ENCODE results near the gene OPTN.

Gene OPTN

GRCh38 chr10:13120786-13121499, 21.0 kb downstream of the OPTN start:
- Histone ChIP-seq H3K4me1 (ENCODE audit: control insufficient read depth, insufficient read depth, low read length) (no peaks in the 10 kb centered on the region), H3K36me3 (ENCODE audit: control insufficient read depth, insufficient read depth, low read length) (no peaks in the 10 kb centered on the region), H3K4me3 (ENCODE audit: low read length) (no peak overlapping the region), H3K27me3 (ENCODE audit: control insufficient read depth, insufficient read depth, low read length) (no peaks in the 10 kb centered on the region), H3K9me3 (ENCODE audit: control insufficient read depth, insufficient read depth, low read length) (no peaks in the 10 kb centered on the region), H3K27ac (ENCODE audit: low read length) (no peak overlapping the region)
- DNase-seq (ENCODE audit: low read depth, low spot score), result no peak
- WGBS (ENCODE audit: insufficient coverage, insufficient read length), result no CpG with 5 or more reads among the region's 10 CpGs

DNA sequence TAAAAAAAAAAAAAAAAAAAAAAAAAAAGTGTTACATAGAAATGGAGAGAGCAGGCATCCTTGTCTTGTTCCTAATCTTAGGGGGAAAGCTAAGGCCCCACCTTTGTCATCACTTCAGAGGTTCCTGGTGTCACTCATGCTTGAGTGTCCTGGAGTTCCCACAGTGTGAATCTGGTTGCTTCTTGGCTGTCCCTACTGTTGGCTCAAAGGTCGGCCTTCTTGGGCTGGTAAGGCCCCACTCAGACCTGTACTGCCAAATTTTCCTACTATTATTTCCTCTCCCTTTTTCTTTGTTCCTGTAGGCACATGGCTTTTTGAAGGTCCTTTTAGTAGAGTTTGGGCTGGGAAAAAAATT, 21.5 kb downstream of the OPTN start:
- Histone ChIP-seq H3K27ac (ENCODE audit: low read length) (no peak overlapping the region), H3K4me1 (ENCODE audit: control insufficient read depth, insufficient read depth, low read length) (no peaks in the 10 kb centered on the region), H3K27me3 (ENCODE audit: control insufficient read depth, insufficient read depth, low read length) (no peaks in the 10 kb centered on the region), H3K36me3 (ENCODE audit: control insufficient read depth, insufficient read depth, low read length) (no peaks in the 10 kb centered on the region), H3K4me3 (ENCODE audit: low read length) (no peak overlapping the region), H3K9me3 (ENCODE audit: control insufficient read depth, insufficient read depth, low read length) (no peaks in the 10 kb centered on the region)
- no CpG with 5 or more reads among the region's 1 CpG for WGBS (ENCODE audit: insufficient coverage, insufficient read length)
- no peak for DNase-seq (ENCODE audit: low read depth, low spot score)

DNA sequence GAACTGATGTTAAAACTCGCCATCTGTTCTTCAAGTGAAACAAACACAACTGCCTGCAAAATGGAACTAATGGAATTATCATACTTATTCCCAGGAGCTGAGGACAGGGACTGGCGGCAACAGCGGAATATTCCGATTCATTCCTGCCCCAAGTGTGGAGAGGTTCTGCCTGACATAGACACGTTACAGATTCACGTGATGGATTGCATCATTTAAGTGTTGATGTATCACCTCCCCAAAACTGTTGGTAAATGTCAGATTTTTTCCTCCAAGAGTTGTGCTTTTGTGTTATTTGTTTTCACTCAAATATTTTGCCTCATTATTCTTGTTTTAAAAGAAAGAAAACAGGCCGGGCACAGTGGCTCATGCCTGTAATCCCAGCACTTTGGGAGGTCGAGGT, 36.7 kb downstream of the OPTN start:
- no peaks in the 10 kb centered on the region for H3K9me3 ChIP-seq (ENCODE audit: control insufficient read depth, insufficient read depth, low read length)
- no peaks in the 10 kb centered on the region for H3K36me3 ChIP-seq (ENCODE audit: control insufficient read depth, insufficient read depth, low read length)
- H3K4me1 ChIP-seq (ENCODE audit: control insufficient read depth, insufficient read depth, low read length), result no peaks in the 10 kb centered on the region
- DNase-seq (ENCODE audit: low read depth, low spot score), result no peak
- H3K27me3 ChIP-seq (ENCODE audit: control insufficient read depth, insufficient read depth, low read length), result peaks cover 2% of the 10 kb centered on the region; the same call in 1 of the 2 replicates
- no CpG with 5 or more reads among the region's 8 CpGs for WGBS (ENCODE audit: insufficient coverage, insufficient read length)
- H3K27ac ChIP-seq (ENCODE audit: low read length), result no peak overlapping the region
- no peak overlapping the region for H3K4me3 ChIP-seq (ENCODE audit: low read length)

GRCh38 chr10:13139150-13139549, 39.2 kb downstream of the OPTN start:
- no CpG with 5 or more reads among the region's 7 CpGs for WGBS (ENCODE audit: insufficient coverage, insufficient read length)
- Histone ChIP-seq H3K27me3 (ENCODE audit: control insufficient read depth, insufficient read depth, low read length) (peaks cover 2% of the 10 kb centered on the region; the same call in 1 of the 2 replicates), H3K27ac (ENCODE audit: low read length) (no peak overlapping the region), H3K36me3 (ENCODE audit: control insufficient read depth, insufficient read depth, low read length) (no peaks in the 10 kb centered on the region; the same call in 1 of the 2 replicates), H3K9me3 (ENCODE audit: control insufficient read depth, insufficient read depth, low read length) (no peaks in the 10 kb centered on the region), H3K4me3 (ENCODE audit: low read length) (no peak overlapping the region), H3K4me1 (ENCODE audit: control insufficient read depth, insufficient read depth, low read length) (no peaks in the 10 kb centered on the region)
- DNase-seq (ENCODE audit: low read depth, low spot score), result no peak

- no peak for DNase-seq (ENCODE audit: low read depth, low spot score)
- H3K27ac ChIP-seq (ENCODE audit: low read length), result no peak overlapping the region
- H3K36me3 ChIP-seq (ENCODE audit: control insufficient read depth, insufficient read depth, low read length), result no peaks in the 10 kb centered on the region; the same call in 1 of the 2 replicates
- no peak overlapping the region for H3K4me3 ChIP-seq (ENCODE audit: low read length)
- WGBS (ENCODE audit: insufficient coverage, insufficient read length), result no CpG with 5 or more reads among the region's 2 CpGs
- no peaks in the 10 kb centered on the region for H3K9me3 ChIP-seq (ENCODE audit: control insufficient read depth, insufficient read depth, low read length)
- H3K27me3 ChIP-seq (ENCODE audit: control insufficient read depth, insufficient read depth, low read length), result peaks cover 2% of the 10 kb centered on the region; the same call in 1 of the 2 replicates
- no peaks in the 10 kb centered on the region for H3K4me1 ChIP-seq (ENCODE audit: control insufficient read depth, insufficient read depth, low read length)
Observed at GRCh38 chr10:13139676-13140075, 39.7 kb downstream of the OPTN start.

- H3K4me1 ChIP-seq (ENCODE audit: control insufficient read depth, insufficient read depth, low read length), result no peaks in the 10 kb centered on the region
- H3K9me3 ChIP-seq (ENCODE audit: control insufficient read depth, insufficient read depth, low read length), result no peaks in the 10 kb centered on the region
- no peak overlapping the region for H3K4me3 ChIP-seq (ENCODE audit: low read length)
- no CpG with 5 or more reads among the region's 4 CpGs for WGBS (ENCODE audit: insufficient coverage, insufficient read length)
- peaks cover 2% of the 10 kb centered on the region; the same call in 1 of the 2 replicates for H3K27me3 ChIP-seq (ENCODE audit: control insufficient read depth, insufficient read depth, low read length)
- H3K27ac ChIP-seq (ENCODE audit: low read length), result no peak overlapping the region
- H3K36me3 ChIP-seq (ENCODE audit: control insufficient read depth, insufficient read depth, low read length), result no peaks in the 10 kb centered on the region; the same call in 1 of the 2 replicates
- no peak for DNase-seq (ENCODE audit: low read depth, low spot score)
Observed at GRCh38 chr10:13140627-13141190, 40.7 kb downstream of the OPTN start.

GRCh38 chr10:13143766-13144165, 43.8 kb downstream of the OPTN start:
- Histone ChIP-seq H3K27ac (ENCODE audit: low read length) (no peak overlapping the region), H3K27me3 (ENCODE audit: control insufficient read depth, insufficient read depth, low read length) (peaks cover 2% of the 10 kb centered on the region; the same call in 1 of the 2 replicates), H3K4me1 (ENCODE audit: control insufficient read depth, insufficient read depth, low read length) (no peaks in the 10 kb centered on the region), H3K36me3 (ENCODE audit: control insufficient read depth, insufficient read depth, low read length) (no peaks in the 10 kb centered on the region; the same call in 1 of the 2 replicates), H3K9me3 (ENCODE audit: control insufficient read depth, insufficient read depth, low read length) (no peaks in the 10 kb centered on the region), H3K4me3 (ENCODE audit: low read length) (no peak overlapping the region)
- WGBS (ENCODE audit: insufficient coverage, insufficient read length), result no CpG with 5 or more reads among the region's 1 CpG
- DNase-seq (ENCODE audit: low read depth, low spot score), result no peak

GRCh38 chr10:13144814-13145213, 44.9 kb downstream of the OPTN start:
- no peak overlapping the region for H3K4me3 ChIP-seq (ENCODE audit: low read length)
- H3K27ac ChIP-seq (ENCODE audit: low read length), result no peak overlapping the region
- H3K36me3 ChIP-seq (ENCODE audit: control insufficient read depth, insufficient read depth, low read length), result no peaks in the 10 kb centered on the region; the same call in 1 of the 2 replicates
- H3K27me3 ChIP-seq (ENCODE audit: control insufficient read depth, insufficient read depth, low read length), result peaks cover 2% of the 10 kb centered on the region; the same call in 1 of the 2 replicates
- DNase-seq (ENCODE audit: low read depth, low spot score), result no peak
- no peaks in the 10 kb centered on the region for H3K4me1 ChIP-seq (ENCODE audit: control insufficient read depth, insufficient read depth, low read length)
- H3K9me3 ChIP-seq (ENCODE audit: control insufficient read depth, insufficient read depth, low read length), result no peaks in the 10 kb centered on the region
- no CpG with 5 or more reads among the region's 3 CpGs for WGBS (ENCODE audit: insufficient coverage, insufficient read length)

DNA sequence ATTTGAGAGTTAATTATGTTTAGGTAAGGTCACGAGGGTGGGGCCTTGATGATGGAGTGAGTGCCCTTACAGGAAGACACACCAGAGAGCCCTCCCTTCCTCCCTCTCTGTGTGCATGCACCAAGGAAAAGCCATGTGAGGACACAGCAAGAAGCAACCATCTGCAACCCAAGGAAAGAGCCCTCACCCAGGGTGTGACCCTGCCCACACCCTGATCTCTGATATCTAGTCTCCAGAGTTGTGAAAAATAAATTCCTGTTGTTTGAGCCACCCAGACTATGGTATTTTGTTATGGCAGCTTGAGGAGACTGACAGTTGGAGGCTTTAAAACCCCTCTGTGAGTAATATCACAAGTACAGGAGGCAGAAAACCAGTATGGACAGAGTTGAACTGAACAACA, 46.4 kb downstream of the OPTN start:
- Histone ChIP-seq H3K27me3 (ENCODE audit: control insufficient read depth, insufficient read depth, low read length) (no peaks in the 10 kb centered on the region), H3K4me1 (ENCODE audit: control insufficient read depth, insufficient read depth, low read length) (no peaks in the 10 kb centered on the region), H3K4me3 (ENCODE audit: low read length) (no peak overlapping the region), H3K9me3 (ENCODE audit: control insufficient read depth, insufficient read depth, low read length) (no peaks in the 10 kb centered on the region), H3K27ac (ENCODE audit: low read length) (no peak overlapping the region), H3K36me3 (ENCODE audit: control insufficient read depth, insufficient read depth, low read length) (no peaks in the 10 kb centered on the region; the same call in 1 of the 2 replicates)
- no peak for DNase-seq (ENCODE audit: low read depth, low spot score)
- no CpG with 5 or more reads among the region's 1 CpG for WGBS (ENCODE audit: insufficient coverage, insufficient read length)

DNA sequence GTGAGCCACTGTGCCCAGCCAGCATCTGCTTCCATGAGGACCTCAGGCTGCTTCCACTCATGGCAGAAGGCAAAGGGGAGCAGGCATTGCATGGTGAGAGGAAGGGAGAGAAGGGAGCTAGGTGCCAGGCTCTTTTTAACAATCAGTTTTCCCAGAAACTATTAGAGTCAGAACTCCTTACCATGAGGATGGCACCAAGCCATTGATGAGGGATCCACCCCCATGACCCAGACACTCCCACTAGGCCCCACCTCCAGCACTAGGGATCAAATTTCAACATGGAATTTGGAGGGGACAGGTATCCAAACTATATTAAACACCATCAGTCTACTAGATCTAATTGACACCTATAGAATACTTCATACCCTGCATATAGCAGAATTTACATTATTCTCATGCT, 47.2 kb downstream of the OPTN start:
- no peak for DNase-seq (ENCODE audit: low read depth, low spot score)
- Histone ChIP-seq H3K27ac (ENCODE audit: low read length) (no peak overlapping the region), H3K9me3 (ENCODE audit: control insufficient read depth, insufficient read depth, low read length) (no peaks in the 10 kb centered on the region), H3K4me1 (ENCODE audit: control insufficient read depth, insufficient read depth, low read length) (no peaks in the 10 kb centered on the region), H3K4me3 (ENCODE audit: low read length) (no peak overlapping the region), H3K27me3 (ENCODE audit: control insufficient read depth, insufficient read depth, low read length) (no peaks in the 10 kb centered on the region), H3K36me3 (ENCODE audit: control insufficient read depth, insufficient read depth, low read length) (no peaks in the 10 kb centered on the region; the same call in 1 of the 2 replicates)

DNA sequence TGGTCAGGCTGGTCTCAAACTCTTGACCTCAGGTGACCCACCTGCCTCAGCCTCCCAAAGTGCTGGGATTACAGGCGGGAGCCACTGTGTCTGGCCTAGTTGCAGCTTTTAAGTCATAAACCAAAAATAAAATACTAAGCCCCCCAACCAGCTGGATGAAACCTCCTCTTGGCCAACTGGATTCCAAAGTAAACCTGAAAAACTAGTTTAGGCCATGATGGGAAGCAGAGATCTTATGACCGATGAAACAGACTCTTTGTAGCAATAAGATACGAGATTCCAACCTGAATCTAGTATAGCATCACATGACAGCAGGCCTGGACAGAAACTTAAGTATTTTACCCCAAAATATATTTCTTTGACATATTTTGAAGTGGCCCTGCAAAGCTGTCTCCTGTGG, 52.3 kb downstream of the OPTN start:
- Histone ChIP-seq H3K27me3 (ENCODE audit: control insufficient read depth, insufficient read depth, low read length) (no peaks in the 10 kb centered on the region), H3K36me3 (ENCODE audit: control insufficient read depth, insufficient read depth, low read length) (no peaks in the 10 kb centered on the region), H3K27ac (ENCODE audit: low read length) (no peak overlapping the region), H3K4me1 (ENCODE audit: control insufficient read depth, insufficient read depth, low read length) (no peaks in the 10 kb centered on the region), H3K9me3 (ENCODE audit: control insufficient read depth, insufficient read depth, low read length) (no peaks in the 10 kb centered on the region), H3K4me3 (ENCODE audit: low read length) (no peak overlapping the region)
- WGBS (ENCODE audit: insufficient coverage, insufficient read length), result no CpG with 5 or more reads among the region's 3 CpGs
- no peak for DNase-seq (ENCODE audit: low read depth, low spot score)
